H1 (cell line): ENCODE data around the gene LECT2. TPM values are rescaled to one million over a fixed set of nuclear protein-coding genes. Genes with fewer than 3 reads are reported as not detected.

Source experiments
- CTCF ChIA-PET: fragments of 300-600 bp; sonication (Branson Sonifier 250); formaldehyde crosslinking; loops from one replicate; lab custom pipeline; 2021; ENCODE audit not compliant: partially characterized antibody; lab: Charles Lee
- POLR2A ChIA-PET: fragments of 300-600 bp; sonication (Branson Sonifier 250); formaldehyde crosslinking; loops from one replicate; lab custom pipeline; 2021; ENCODE audit warnings: inconsistent platforms; ENCODE audit not compliant: partially characterized antibody; lab: Charles Lee
- DNase-seq, 2 experiments: peaks; one replicate each; pipeline versions ENCODE4 v3.0.0 to v3.0.0-alpha.2; 2010 to 2022; ENCODE audit warnings: low spot score in 2 of 2, low read depth in 1 of 2, mixed read lengths in 1 of 2
- FAIRE-seq: peaks from 2 replicates; lab custom pipeline; 2011; peaks lifted over from hg19 to GRCh38; lab: Jason Lieb, UNC
- H2AFZ ChIP-seq: 2 replicates; pipeline ENCODE4 v1.8.1; 2012; ENCODE audit warnings: low read length, inconsistent platforms
- H2AK5ac ChIP-seq: 2 replicates; pipeline ENCODE4 v1.6.1; 2013; ENCODE audit warnings: low read depth, low read length
- H2BK120ac ChIP-seq: replicated peaks from 2 replicates; pipeline ENCODE3; 2013; ENCODE audit warnings: low read depth, low read length, inconsistent platforms
- H2BK12ac ChIP-seq: 2 replicates; pipeline ENCODE4 v1.6.1; 2013; ENCODE audit warnings: low read depth, low read length
- H2BK15ac ChIP-seq: 2 replicates; pipeline ENCODE4 v1.6.1; 2013; ENCODE audit warnings: low read length
- H2BK20ac ChIP-seq: 2 replicates; pipeline ENCODE4 v1.6.1; 2013; ENCODE audit warnings: low read length
- H2BK5ac ChIP-seq: 2 replicates; pipeline ENCODE4 v1.6.1; 2013; ENCODE audit warnings: low read depth, low read length
- H3K14ac ChIP-seq: 2 replicates; pipeline ENCODE4 v1.6.1; 2013; ENCODE audit warnings: inconsistent platforms; ENCODE audit not compliant: insufficient read length
- H3K18ac ChIP-seq: 2 replicates; pipeline ENCODE4 v1.6.1; 2013; ENCODE audit warnings: low read length; ENCODE audit errors: extremely low read depth
- H3K23ac ChIP-seq: 2 replicates; pipeline ENCODE4 v1.6.1; 2013; ENCODE audit warnings: inconsistent platforms; ENCODE audit not compliant: insufficient read length
- H3K23me2 ChIP-seq: 2 replicates; pipeline ENCODE4 v1.6.1; 2013; ENCODE audit warnings: low read depth, low read length
- H3K27ac ChIP-seq: 2 replicates; pipeline ENCODE4 v1.6.1; 2011; ENCODE audit warnings: low read depth, low read length, inconsistent platforms
- H3K27me3 ChIP-seq, 4 experiments: replicated peaks in 1 of 4; 1 replicate in 1 of 4; 2 replicates in 3 of 4; pipeline versions ENCODE4 v1.6.1 to v1.8.1; 2011 to 2013; ENCODE audit warnings: low read length in 3 of 4, mild to moderate bottlenecking in 3 of 4, inconsistent platforms in 2 of 4, mixed read lengths in 2 of 4, moderate library complexity in 1 of 4; ENCODE audit not compliant: control insufficient read depth in 3 of 4, insufficient read depth in 3 of 4; ENCODE audit errors: extremely low read depth in 1 of 4
- H3K36me3 ChIP-seq, 4 experiments: 2 replicates each; pipeline versions ENCODE4 v1.6.1 to v1.8.1; 2011 to 2013; ENCODE audit warnings: mild to moderate bottlenecking in 4 of 4, low read length in 3 of 4, moderate library complexity in 2 of 4, control low read depth in 1 of 4, inconsistent platforms in 1 of 4; ENCODE audit not compliant: insufficient read depth in 4 of 4, control insufficient read depth in 2 of 4
- H3K4ac ChIP-seq: replicated peaks from 2 replicates; pipeline ENCODE3; 2013; ENCODE audit warnings: low read length, low read depth, mixed read lengths, inconsistent platforms; ENCODE audit not compliant: insufficient read length
- H3K4me1 ChIP-seq, 4 experiments: replicated peaks in 1 of 4; 1 replicate in 1 of 4; 2 replicates in 3 of 4; pipeline versions ENCODE4 v1.6.1 to v1.8.1; 2011 to 2013; ENCODE audit warnings: low read length in 3 of 4, inconsistent platforms in 2 of 4, mixed read lengths in 1 of 4; ENCODE audit not compliant: insufficient read depth in 4 of 4, control insufficient read depth in 3 of 4
- H3K4me2 ChIP-seq, 2 experiments: 2 replicates each; pipeline versions ENCODE4 v1.6.1 to v1.8.1; 2011 to 2013; ENCODE audit warnings: low read depth in 2 of 2, low read length in 2 of 2, control low read depth in 1 of 2, inconsistent platforms in 1 of 2, mild to moderate bottlenecking in 1 of 2; ENCODE audit not compliant: insufficient read depth in 1 of 2
- H3K4me3 ChIP-seq, 4 experiments: fragments of 200-600, 300-600 bp in 1 of 4; sonication (generic), shearing (Covaris generic), sonication (Bioruptor Twin) in 1 of 4; 2 replicates each; pipeline versions ENCODE4 v1.5.1 to v1.8.1; 2011 to 2016; ENCODE audit warnings: low read length in 4 of 4, low read depth in 3 of 4, control low read depth in 2 of 4, inconsistent platforms in 2 of 4, mild to moderate bottlenecking in 2 of 4, mixed read lengths in 1 of 4, moderate library complexity in 1 of 4; ENCODE audit not compliant: insufficient read depth in 2 of 4; ENCODE audit errors: extremely low read depth in 1 of 4
- H3K56ac ChIP-seq: replicated peaks from 2 replicates; pipeline ENCODE3; 2013; ENCODE audit warnings: low read depth, mild to moderate bottlenecking, mixed read lengths, low read length, inconsistent platforms; ENCODE audit not compliant: insufficient read length
- H3K79me1 ChIP-seq: 2 replicates; pipeline ENCODE4 v1.6.1; 2013; ENCODE audit warnings: low read depth, low read length, control low read depth
- H3K79me2 ChIP-seq, 2 experiments: 2 replicates each; pipeline versions ENCODE4 v1.6.1 to v1.8.1; 2012 to 2013; ENCODE audit warnings: low read length in 2 of 2, mild to moderate bottlenecking in 2 of 2, inconsistent platforms in 1 of 2; ENCODE audit not compliant: insufficient read depth in 2 of 2, control insufficient read depth in 1 of 2
- H3K9ac ChIP-seq, 4 experiments: replicated peaks in 1 of 4; 1 replicate in 1 of 4; 2 replicates in 3 of 4; pipeline versions ENCODE4 v1.6.1 to v1.8.1; 2011 to 2013; ENCODE audit warnings: low read depth in 3 of 4, low read length in 3 of 4, control low read depth in 2 of 4, mild to moderate bottlenecking in 2 of 4, moderate library complexity in 2 of 4, inconsistent platforms in 1 of 4; ENCODE audit errors: extremely low read depth in 1 of 4
- H3K9me3 ChIP-seq, 2 experiments: 2 replicates each; pipeline versions ENCODE4 v1.6.1 to v1.8.1; 2012 to 2013; ENCODE audit warnings: mild to moderate bottlenecking in 2 of 2, moderate library complexity in 2 of 2, control low read depth in 1 of 2, inconsistent platforms in 1 of 2, low read depth in 1 of 2, low read length in 1 of 2, mixed read lengths in 1 of 2; ENCODE audit not compliant: insufficient read depth in 2 of 2
- H4K20me1 ChIP-seq, 2 experiments: replicated peaks in 1 of 2; 2 replicates each; pipeline versions ENCODE3 to v1.8.1; 2011 to 2013; ENCODE audit warnings: inconsistent platforms in 2 of 2, low read length in 2 of 2, mild to moderate bottlenecking in 1 of 2; ENCODE audit not compliant: insufficient read depth in 2 of 2, control insufficient read depth in 1 of 2
- H4K5ac ChIP-seq: 2 replicates; pipeline ENCODE4 v1.6.1; 2013; ENCODE audit warnings: low read length, low read depth, mixed read lengths, inconsistent platforms; ENCODE audit not compliant: insufficient read length
- H4K8ac ChIP-seq: 2 replicates; pipeline ENCODE4 v1.8.0; 2013; ENCODE audit warnings: mild to moderate bottlenecking, moderate library complexity, low read length, inconsistent platforms; ENCODE audit not compliant: insufficient read depth; ENCODE audit errors: extremely low read depth
- H4K91ac ChIP-seq: replicated peaks from 2 replicates; pipeline ENCODE3; 2013; ENCODE audit warnings: low read length, mixed read lengths, inconsistent platforms; ENCODE audit not compliant: insufficient read length
- CBX5 ChIP-seq: fragments of 300-800, 300-1000 bp; sonication (generic); IDR thresholded peaks from 2 replicates; pipeline ENCODE4 v1.7.1; 2016; ENCODE audit warnings: antibody characterized with exemption, low read length, low read depth
- CEBPB ChIP-seq: IDR thresholded peaks from 2 replicates; pipeline ENCODE4 v1.6.1; 2012; ENCODE audit warnings: low read depth, low read length
- EZH2 ChIP-seq: fragments of 200-600 bp; sonication (generic); IDR thresholded peaks from 2 replicates; pipeline ENCODE4 v1.7.1; 2012; ENCODE audit warnings: low read depth, mild to moderate bottlenecking, moderate library complexity, low read length, inconsistent platforms; ENCODE audit not compliant: severe bottlenecking
- JUND ChIP-seq: IDR thresholded peaks from 2 replicates; pipeline ENCODE4 v1.6.1; 2011; ENCODE audit warnings: mild to moderate bottlenecking, improper control_type of control experiment, low read length
- KDM5A ChIP-seq: fragments of 200-600 bp; IDR thresholded peaks from 2 replicates; pipeline ENCODE4 v1.7.1; 2012; ENCODE audit warnings: mild to moderate bottlenecking, low read length, inconsistent platforms, mixed read lengths
- PHF8 ChIP-seq: fragments of 200-600 bp; sonication (generic); conservative IDR thresholded peaks from 2 replicates; pipeline ENCODE4 v1.7.1; 2012; ENCODE audit warnings: low read depth, mild to moderate bottlenecking, inconsistent platforms, low read length, moderate library complexity
- SIX5 ChIP-seq: IDR thresholded peaks from 2 replicates; pipeline ENCODE4 v1.6.1; 2011; ENCODE audit warnings: mild to moderate bottlenecking, low read depth, low read length
- WGBS, 2 experiments: shearing (Covaris generic) in 1 of 2; methylation state at CpG; one replicate each; pipeline versions ENCODE4 v1.1.6 to v1.1.7; 2013 to 2015; ENCODE audit warnings: low lambda C conversion rate in 2 of 2, mixed read lengths in 2 of 2, inconsistent platforms in 1 of 2, low coverage in 1 of 2, missing lambda C conversion rate in 1 of 2; ENCODE audit not compliant: insufficient replicate concordance in 2 of 2, insufficient coverage in 1 of 2, insufficient read length in 1 of 2; ENCODE audit errors: extremely low coverage in 1 of 2, missing lambda C conversion rate in 1 of 2; 5-methylcytosine and 5-hydroxymethylcytosine counted together
- polyA plus RNA-seq, 7 experiments: library from polyadenylated mRNA; depleted of rRNA in 3 of 7; stranded (reverse) in 5 of 7; unstranded in 2 of 7; fragments of >200 nt in 5 of 7; fragments of 200-250 nt in 2 of 7; gene quantifications; 1 replicate in 5 of 7; 2 replicates in 1 of 7; 4 replicates in 1 of 7; pipeline versions ENCODE4 v1.2.1 to v1.2.3, GENCODE V29; 2011 to 2013; ENCODE audit warnings: missing spikeins in 2 of 7, mixed read lengths in 2 of 7
- total RNA-seq: library from RNA; stranded (reverse); fragmentation: NEBNext Ultra II Directional; extraction: Animal tissue kit (Norgen Biotek cat#: 25700); gene quantifications from 2 replicates; pipeline ENCODE4 v1.2.1, GENCODE V29; 2021

The LECT2 gene
- total and polyA plus RNA-seq, 2 of the 8 experiments (the other 6 are each of a cell fraction or from before 2014, with no cell fraction given): not detected

DNA sequence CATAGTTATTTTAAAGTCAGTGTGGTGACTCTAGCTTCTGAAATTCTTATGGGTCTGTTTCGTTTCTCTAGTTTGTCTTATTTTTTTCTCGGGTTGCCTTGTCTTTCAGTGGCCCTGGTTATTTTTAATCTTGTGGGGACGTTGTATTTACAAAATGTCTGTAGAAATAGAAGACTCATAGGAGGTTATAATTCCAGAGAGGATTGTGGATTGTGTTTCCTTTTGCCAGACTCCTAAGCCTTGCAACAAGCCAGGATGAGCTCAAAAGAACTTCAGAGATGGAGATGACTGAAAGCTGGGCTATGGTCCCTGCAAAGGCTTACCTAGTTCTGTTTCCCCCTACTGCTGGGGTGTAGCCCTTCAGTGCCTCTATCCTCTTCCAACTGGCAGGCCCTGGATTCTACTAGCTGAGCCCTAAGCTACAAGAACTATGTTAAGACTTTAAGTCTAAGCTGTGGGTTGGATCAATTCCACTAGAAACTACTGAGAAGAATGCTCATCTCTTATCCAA, 32.2 kb upstream of the LECT2 start:
- Histone ChIP-seq H3K9ac (no peak overlapping the region), H3K79me1 (no peaks in the 10 kb centered on the region), H2BK120ac (no peak overlapping the region), H3K23ac (no peak overlapping the region), H2BK5ac (no peak overlapping the region), H3K9me3 (no peaks in the 10 kb centered on the region), H4K8ac (no peak overlapping the region), H3K56ac (no peak overlapping the region), H3K79me2 (no peaks in the 10 kb centered on the region), H3K18ac (no peak overlapping the region), H2AK5ac (no peak overlapping the region), H3K4me1 (no peaks in the 10 kb centered on the region), H3K36me3 (no peaks in the 10 kb centered on the region), H2BK15ac (no peak overlapping the region), H3K4me2 (no peak overlapping the region), H3K27me3 (no peaks in the 10 kb centered on the region), H4K91ac (no peak overlapping the region), H3K14ac (no peak overlapping the region), H2AFZ (no peak overlapping the region), H2BK12ac (no peak overlapping the region), H3K4me3 (no peak overlapping the region), H4K20me1 (no peaks in the 10 kb centered on the region), H3K4ac (no peak overlapping the region), H3K27ac (no peak overlapping the region), H2BK20ac (no peak overlapping the region), H3K23me2 (no peaks in the 10 kb centered on the region), H4K5ac (no peak overlapping the region)
- 82% methylated on average over 3 of the region's 3 CpGs; no CpG with 5 or more reads in 1 of the 2 experiments for WGBS, 2 experiments
- CTCF ChIA-PET: interaction anchor here (1.0 to 4.3 kb wide), 6 partner anchors 9 to 71 kb away, joined by 3 to 30 read pairs (median 9); partner anchors contain the start of gene TGFBI
- POLR2A ChIA-PET: interaction anchor here (0.9 kb wide), 1 partner anchor 42 kb away, joined by 3 read pairs; the partner anchor contains the start of gene TGFBI
- no peak for FAIRE-seq
- DNase-seq: no peak
- TF ChIP-seq JUND: no peak
- no peak for TF ChIP-seq KDM5A
- no peak for TF ChIP-seq SIX5
- no peak for TF ChIP-seq CEBPB
- no peak for TF ChIP-seq CBX5
- no peak for TF ChIP-seq PHF8
- TF ChIP-seq EZH2: no peak
